SH-SY5Y (cell line): ENCODE results near the gene YKT6.

ENCODE experiments used
- GATA2 ChIP-seq: IDR thresholded peaks from 2 replicates; pipeline ENCODE4 v1.6.1; 2011; ENCODE audit warnings: mild to moderate bottlenecking, low read depth, low read length
- GATA3 ChIP-seq: IDR thresholded peaks from 2 replicates; pipeline ENCODE4 v1.6.1; 2011; ENCODE audit warnings: low read depth, mild to moderate bottlenecking, low read length, moderate library complexity

- no peak for TF ChIP-seq GATA3
- no peak for TF ChIP-seq GATA2
Measured at GRCh38 chr7:44158096-44158872, 42.5 kb upstream of the YKT6 start.
